Adrenal gland (tissue), 12 donors: Measurements from ENCODE around the gene COL25A1. TPM values are rescaled to one million over a fixed set of nuclear protein-coding genes. Genes with fewer than 3 reads are reported as not detected.

Source experiments
- DNase-seq, 7 donors: peaks; one replicate each; pipeline ENCODE4 v3.0.0-alpha.2; 2019 to 2020
- H3K27ac ChIP-seq, 5 donors: fragments of 200-600 bp; sonication (generic) in 4 of 5; 1 replicate in 3 of 5; 2 replicates in 2 of 5; pipeline versions ENCODE4 v1.5.1 to v1.8.0; 2016 to 2020; ENCODE audit warnings: mild to moderate bottlenecking in 1 of 5
- H3K27me3 ChIP-seq: fragments of 200-600 bp; 2 replicates; pipeline ENCODE4 v1.8.0; 2021
- H3K36me3 ChIP-seq, 2 donors: fragments of 200-600 bp; replicated peaks in 1 of 2; 1 replicate in 1 of 2; 2 replicates in 1 of 2; pipeline versions ENCODE4 v1.5.1 to v1.8.0; 2018 to 2022
- H3K4me1 ChIP-seq, 2 donors: fragments of 200-600 bp; replicated peaks in 1 of 2; 1 replicate in 1 of 2; 2 replicates in 1 of 2; pipeline versions ENCODE4 v1.5.1 to v1.8.0; 2018 to 2021
- H3K4me3 ChIP-seq, 4 donors: fragments of 200-600 bp; sonication (generic) in 3 of 4; one replicate each; pipeline ENCODE4 v1.5.1; 2016 to 2018
- H3K9me3 ChIP-seq, 3 donors: fragments of 200-600 bp; sonication (generic) in 1 of 3; replicated peaks in 1 of 3; 1 replicate in 2 of 3; 2 replicates in 1 of 3; pipeline versions ENCODE4 v1.5.1 to v1.8.0; 2016 to 2021
- POLR2A ChIP-seq, 2 donors: fragments of 450-650 bp; IDR thresholded peaks; one replicate each; pipeline ENCODE4 v1.6.1; 2017; ENCODE audit warnings: antibody characterized with exemption in 2 of 2, mild to moderate bottlenecking in 2 of 2, moderate library complexity in 1 of 2
- WGBS, 4 donors: extraction: QIAGEN DNeasy Blood & Tissue Kit in 2 of 4; methylation state at CpG; one replicate each; pipeline versions ENCODE4 v1.1.5 to v1.1.7; 2013 to 2017; 5-methylcytosine and 5-hydroxymethylcytosine counted together
- intact Hi-C, 2 donors: fragments of 100-400 bp; cut with DNase I; formaldehyde crosslinking; loops; one replicate each; pipeline versions ENCODE4 v1.14.1 to v1.15.0; 2022 to 2023
- polyA plus RNA-seq, 3 donors: library from polyadenylated mRNA; stranded (reverse); fragments of 200-250 nt in 2 of 3; fragments of 350-450 nt in 1 of 3; fragmentation: Illumina TruSeq in 1 of 3; extraction: RNeasy Lipid Tissue Mini Kit (QIAGEN cat#74804) in 1 of 3; gene quantifications; one replicate each; pipeline ENCODE4 v1.2.3, GENCODE V29; 2013 to 2014
- total RNA-seq, 9 donors: library from RNA; depleted of rRNA in 4 of 9; stranded (reverse); fragments of >200 nt in 4 of 9; fragments of 120-200 nt in 1 of 9; fragmentation: NEBNext Ultra II Directional in 1 of 9; extraction: Animal tissue kit (Norgen Biotek cat#: 25700) in 1 of 9; gene quantifications; one replicate each; pipeline versions ENCODE4 v1.1.0 to v1.2.4, GENCODE V29; 2013 to 2023
- TF ChIP-seq, protein P1 (sequence below), 6 experiments: fragments of 450-650 bp in 4 of 6; fragments of 200-600 bp in 2 of 6; sonication (generic) in 1 of 6; IDR thresholded peaks; 1 replicate in 5 of 6; 2 replicates in 1 of 6; pipeline versions ENCODE4 v1.5.1 to v1.8.0; 2016 to 2021; ENCODE audit warnings: antibody characterized with exemption in 6 of 6, mild to moderate bottlenecking in 2 of 6, moderate library complexity in 1 of 6
- donor health status: healthy with polysubstance abuse.
- donor health status: Bipolar disorder and iron deficiency.
- donor health status: DM: yes; HTN: yes; CAD: no.
- donor health status: DM: no; HTN: no; CAD: no.
- donor health status: DM: no; HTN: no; CAD: no.
- donor health status: DM: yes; HTN: yes; CAD: no.

Gene COL25A1
- total and polyA plus RNA-seq, 12 donors = 0.05 to 2.1 (median 0.47) TPM

DNA sequence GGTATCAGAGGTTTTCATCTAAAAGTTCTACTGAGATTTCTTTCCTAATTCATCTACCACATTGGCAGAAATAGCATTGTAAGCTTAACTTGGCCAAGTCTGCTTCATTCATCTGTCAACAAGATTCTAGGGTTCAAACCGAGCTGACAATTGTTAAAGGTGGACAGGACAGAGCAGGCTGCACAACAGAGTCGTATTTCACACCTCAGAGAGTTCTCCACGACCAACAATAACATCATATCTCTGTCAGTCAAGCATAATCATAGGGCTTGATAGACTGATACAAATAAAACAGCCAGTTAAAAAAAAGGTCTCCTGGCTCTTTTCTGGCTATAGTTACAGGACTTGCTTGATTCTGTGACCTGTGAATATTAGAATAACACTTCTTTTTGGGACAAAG lies 259.2 kb downstream of the COL25A1 start:
- peaks cover 0 to 9% of the 10 kb centered on the region in 2 donors for H3K4me1 ChIP-seq
- no peak overlapping the region for H3K27ac ChIP-seq
- no peak for DNase-seq
- H3K27me3 ChIP-seq = no peaks in the 10 kb centered on the region
- H3K36me3 ChIP-seq = no peaks in the 10 kb centered on the region
- no peaks in the 10 kb centered on the region for H3K9me3 ChIP-seq
- intact Hi-C loops = no loop called here
- WGBS, 4 donors = 71 to 89% (median 85%) methylated on average over 3 of the region's 3 CpGs
- no peak overlapping the region for H3K4me3 ChIP-seq
- no peak for TF ChIP-seq POLR2A (IDR thresholded peaks at IDR 0.05)
- TF ChIP-seq, protein P1, sequence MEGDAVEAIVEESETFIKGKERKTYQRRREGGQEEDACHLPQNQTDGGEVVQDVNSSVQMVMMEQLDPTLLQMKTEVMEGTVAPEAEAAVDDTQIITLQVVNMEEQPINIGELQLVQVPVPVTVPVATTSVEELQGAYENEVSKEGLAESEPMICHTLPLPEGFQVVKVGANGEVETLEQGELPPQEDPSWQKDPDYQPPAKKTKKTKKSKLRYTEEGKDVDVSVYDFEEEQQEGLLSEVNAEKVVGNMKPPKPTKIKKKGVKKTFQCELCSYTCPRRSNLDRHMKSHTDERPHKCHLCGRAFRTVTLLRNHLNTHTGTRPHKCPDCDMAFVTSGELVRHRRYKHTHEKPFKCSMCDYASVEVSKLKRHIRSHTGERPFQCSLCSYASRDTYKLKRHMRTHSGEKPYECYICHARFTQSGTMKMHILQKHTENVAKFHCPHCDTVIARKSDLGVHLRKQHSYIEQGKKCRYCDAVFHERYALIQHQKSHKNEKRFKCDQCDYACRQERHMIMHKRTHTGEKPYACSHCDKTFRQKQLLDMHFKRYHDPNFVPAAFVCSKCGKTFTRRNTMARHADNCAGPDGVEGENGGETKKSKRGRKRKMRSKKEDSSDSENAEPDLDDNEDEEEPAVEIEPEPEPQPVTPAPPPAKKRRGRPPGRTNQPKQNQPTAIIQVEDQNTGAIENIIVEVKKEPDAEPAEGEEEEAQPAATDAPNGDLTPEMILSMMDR (IDR thresholded peaks at IDR 0.05) = no peak

DNA sequence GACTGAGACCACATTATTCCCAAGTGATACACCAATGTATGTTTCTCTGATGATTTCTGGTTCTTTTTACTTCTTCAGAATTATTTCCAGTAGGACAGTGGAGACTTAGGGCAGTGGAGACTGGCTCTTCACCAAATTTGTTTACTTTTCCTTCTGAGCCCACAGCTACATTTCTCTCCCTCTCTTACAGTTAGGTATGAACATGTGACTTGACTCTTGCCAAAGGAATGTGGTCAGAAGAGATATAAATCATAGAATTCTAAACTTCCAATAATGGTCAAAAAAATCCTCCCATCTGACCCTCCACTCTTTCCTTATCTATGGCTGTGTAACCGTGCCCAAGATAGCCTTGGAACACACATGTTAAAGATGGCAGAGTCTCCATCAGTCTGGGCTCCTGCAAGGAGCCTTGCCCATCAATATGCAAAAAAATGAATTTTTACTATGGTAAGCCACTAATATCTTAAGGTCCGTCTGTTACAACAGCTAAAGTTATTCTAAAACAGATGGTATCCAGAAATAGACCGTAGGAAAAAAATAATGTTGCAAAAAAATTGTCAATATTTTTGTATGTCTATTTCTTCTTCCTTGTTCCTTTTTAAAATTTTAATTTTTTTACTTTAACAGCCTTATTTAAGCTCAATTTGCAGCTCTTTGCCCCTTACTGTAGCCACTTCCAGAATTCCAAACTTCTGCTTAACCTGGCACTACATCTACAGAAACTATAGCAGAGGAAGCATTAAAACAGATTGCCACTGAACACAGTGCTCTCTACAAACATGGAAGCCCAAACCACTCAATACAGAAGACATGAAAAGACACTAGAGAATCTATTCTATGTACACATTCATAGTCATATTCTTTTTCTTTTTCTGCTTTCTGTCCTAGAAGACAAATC lies 260.7 kb downstream of the COL25A1 start:
- intact Hi-C loops = no loop called here
- Histone ChIP-seq H3K27ac (no peak overlapping the region), H3K4me3 (no peak overlapping the region), H3K9me3 (no peaks in the 10 kb centered on the region), H3K36me3 (no peaks in the 10 kb centered on the region), H3K4me1 (peaks cover 0 to 8% of the 10 kb centered on the region in 2 donors), H3K27me3 (no peaks in the 10 kb centered on the region)
- DNase-seq = no peak
- TF ChIP-seq, protein P1 (IDR thresholded peaks at IDR 0.05) = no peak
- no peak for TF ChIP-seq POLR2A (IDR thresholded peaks at IDR 0.05)
- 62 to 76% (median 69%) methylated on average over 3 of the region's 3 CpGs for WGBS, 4 donors

DNA sequence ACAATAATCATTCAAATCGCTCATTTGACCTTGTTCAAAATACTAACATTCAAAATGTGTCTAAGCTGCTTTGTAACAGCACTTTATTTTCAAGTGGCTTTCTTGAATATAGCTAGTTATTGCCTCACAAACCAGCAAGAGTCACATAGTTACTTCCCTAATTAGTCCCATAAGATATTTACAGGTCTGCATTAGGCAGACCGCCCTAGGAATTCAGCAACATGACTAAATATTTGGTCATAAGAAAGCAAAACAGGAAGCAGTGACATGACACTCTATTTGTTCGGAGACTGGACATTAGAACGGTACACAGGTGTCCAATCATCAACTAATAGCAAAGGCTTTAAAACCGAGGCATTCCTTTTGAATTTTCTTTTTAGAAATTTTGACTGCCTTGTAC lies 262.0 kb downstream of the COL25A1 start:
- Histone ChIP-seq H3K9me3 (no peaks in the 10 kb centered on the region), H3K36me3 (no peaks in the 10 kb centered on the region), H3K4me1 (no peaks in the 10 kb centered on the region), H3K27me3 (no peaks in the 10 kb centered on the region), H3K27ac (no peak overlapping the region), H3K4me3 (no peak overlapping the region)
- intact Hi-C loops = no loop called here
- DNase-seq = no peak
- TF ChIP-seq POLR2A (IDR thresholded peaks at IDR 0.05) = no peak
- TF ChIP-seq, protein P1 (IDR thresholded peaks at IDR 0.05) = no peak
- 81 to 90% (median 85%) methylated on average over 5 of the region's 5 CpGs for WGBS, 4 donors

DNA sequence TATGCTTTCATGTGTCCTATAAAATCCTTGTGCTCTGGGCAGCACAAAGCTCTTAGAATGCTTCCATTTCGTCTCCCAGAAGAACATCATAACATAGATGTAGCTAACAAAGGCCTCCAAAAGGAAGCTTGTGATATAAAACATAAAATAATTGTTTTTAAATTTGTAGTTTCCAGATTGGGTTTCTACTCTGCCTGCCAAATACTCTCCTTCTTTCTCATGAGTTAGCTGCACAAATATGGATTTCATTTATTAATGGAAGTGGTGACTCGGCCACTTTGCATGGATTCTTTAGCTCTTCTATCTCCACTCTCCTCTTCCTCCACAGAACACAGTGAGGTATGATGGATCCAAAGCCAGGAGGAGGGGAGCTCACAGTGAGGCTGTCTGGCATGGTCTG lies 265.4 kb downstream of the COL25A1 start:
- Histone ChIP-seq H3K27ac (no peak overlapping the region), H3K9me3 (no peaks in the 10 kb centered on the region), H3K4me1 (no peaks in the 10 kb centered on the region), H3K36me3 (no peaks in the 10 kb centered on the region), H3K27me3 (no peaks in the 10 kb centered on the region), H3K4me3 (no peak overlapping the region)
- intact Hi-C loops = no loop called here
- WGBS, 4 donors = 59 to 68% (median 67%) methylated on average over 2 of the region's 2 CpGs
- DNase-seq = no peak
- TF ChIP-seq POLR2A (IDR thresholded peaks at IDR 0.05) = no peak
- TF ChIP-seq, protein P1 (IDR thresholded peaks at IDR 0.05) = no peak
